Measurements from ENCODE around the gene MAMDC4. TPM values are rescaled to one million over a fixed set of nuclear protein-coding genes. Genes with fewer than 3 reads are reported as not detected.

MAMDC4 gene
- total RNA-seq, 1 donor from 2014 or later = 4.8 TPM

GRCh38 chr9:136886610-136887597 is 34.8 kb downstream of the MAMDC4 start:
- peak overlapping the region; percentile 93 for H3K4me3 ChIP-seq (ENCODE audit: low read depth, low read length)
- no peak for DNase-seq (ENCODE audit: low read depth)
- TF ChIP-seq CTCF (conservative IDR thresholded peaks at IDR 0.05; ENCODE audit: low read depth, low read length) = no peak

- no peak for TF ChIP-seq CTCF (conservative IDR thresholded peaks at IDR 0.05; ENCODE audit: low read depth, low read length)
- H3K4me3 ChIP-seq (ENCODE audit: low read depth, low read length) = no peak overlapping the region
- no peak for DNase-seq (ENCODE audit: low read depth)
Observed at GRCh38 chr9:136888454-136888853, 36.3 kb downstream of the MAMDC4 start.

- no peak for TF ChIP-seq CTCF (conservative IDR thresholded peaks at IDR 0.05; ENCODE audit: low read depth, low read length)
- no peak overlapping the region for H3K4me3 ChIP-seq (ENCODE audit: low read depth, low read length)
- DNase-seq (ENCODE audit: low read depth) = no peak
Observed at GRCh38 chr9:136889858-136890257, 37.7 kb downstream of the MAMDC4 start.

- no peak overlapping the region for H3K4me3 ChIP-seq (ENCODE audit: low read depth, low read length)
- TF ChIP-seq CTCF (conservative IDR thresholded peaks at IDR 0.05; ENCODE audit: low read depth, low read length) = no peak
- no peak for DNase-seq (ENCODE audit: low read depth)
Observed at GRCh38 chr9:136890661-136891060, 38.5 kb downstream of the MAMDC4 start.

- no peak for TF ChIP-seq CTCF (conservative IDR thresholded peaks at IDR 0.05; ENCODE audit: low read depth, low read length)
- H3K4me3 ChIP-seq (ENCODE audit: low read depth, low read length) = no peak overlapping the region
- DNase-seq (ENCODE audit: low read depth) = no peak
Observed at GRCh38 chr9:136896027-136896426, 43.9 kb downstream of the MAMDC4 start.

- H3K4me3 ChIP-seq (ENCODE audit: low read depth, low read length) = no peak overlapping the region
- DNase-seq (ENCODE audit: low read depth) = no peak
- TF ChIP-seq CTCF (conservative IDR thresholded peaks at IDR 0.05; ENCODE audit: low read depth, low read length) = no peak
Observed at GRCh38 chr9:136898483-136899100, 46.4 kb downstream of the MAMDC4 start.
